HG03039 (cell line): ENCODE data around the gene DSP.

Experiments used
- ATAC-seq: cut with Tn5 transposase; IDR thresholded peaks from one replicate; pipeline ENCODE4 v1.9.1; 2021; ENCODE audit warnings: mild to moderate bottlenecking, moderate library complexity; ENCODE audit not compliant: unreplicated experiment

DSP gene

GRCh38 chr6:7559651-7560385 is 18.3 kb downstream of the DSP start:
- ATAC-seq, result no peak

- ATAC-seq, result no peak
Observed at GRCh38 chr6:7561153-7561964, 19.9 kb downstream of the DSP start.

GRCh38 chr6:7562769-7563168 is 21.3 kb downstream of the DSP start:
- ATAC-seq, result no peak

- no peak for ATAC-seq
Observed at GRCh38 chr6:7566107-7566506, 24.6 kb downstream of the DSP start.

- no peak for ATAC-seq
Observed at GRCh38 chr6:7566617-7567173, 25.2 kb downstream of the DSP start.

GRCh38 chr6:7568021-7568420 is 26.6 kb downstream of the DSP start:
- no peak for ATAC-seq

- no peak for ATAC-seq
Observed at GRCh38 chr6:7569082-7569481, 27.6 kb downstream of the DSP start.

GRCh38 chr6:7572213-7572943 is 30.9 kb downstream of the DSP start:
- no peak for ATAC-seq

GRCh38 chr6:7574500-7574899 is 33.0 kb downstream of the DSP start:
- ATAC-seq, result no peak

GRCh38 chr6:7578516-7578915 is 37.0 kb downstream of the DSP start:
- ATAC-seq, result no peak

- ATAC-seq, result no peak
Observed at GRCh38 chr6:7578931-7579330, 37.5 kb downstream of the DSP start.

GRCh38 chr6:7579851-7580250 is 38.4 kb downstream of the DSP start:
- ATAC-seq, result no peak

GRCh38 chr6:7580537-7580926 is 39.1 kb downstream of the DSP start:
- ATAC-seq, result no peak

- no peak for ATAC-seq
Observed at GRCh38 chr6:7580927-7581618, 39.6 kb downstream of the DSP start.

- no peak for ATAC-seq
Observed at GRCh38 chr6:7585287-7585930, 43.9 kb downstream of the DSP start.

- no peak for ATAC-seq
Observed at GRCh38 chr6:7587631-7588100, 46.2 kb downstream of the DSP start.

- no peak for ATAC-seq
Observed at GRCh38 chr6:7588506-7588905, 47.0 kb downstream of the DSP start.

- no peak for ATAC-seq
Observed at GRCh38 chr6:7589221-7589620, 47.8 kb downstream of the DSP start.

GRCh38 chr6:7589949-7590917 is 48.8 kb downstream of the DSP start, which contains the start of gene SNRNP48:
SNRNP48 (plus strand) TSS chr6:7590198; CDS start chr6:7590258, 60 bp downstream.
- peak; percentile 98 for ATAC-seq
